Panc1 (cell line): Measurements from ENCODE around the gene CRYBG1.

Experiments used
- POLR2AphosphoS5 ChIP-seq: IDR thresholded peaks from 2 replicates; pipeline ENCODE4 v1.6.1; 2012; ENCODE audit warnings: mild to moderate bottlenecking, low read depth, low read length, moderate library complexity
- REST ChIP-seq, 2 experiments: IDR thresholded peaks; 2 replicates each; pipeline ENCODE4 v1.6.1; 2011 to 2012; ENCODE audit warnings: low read depth in 2 of 2, control low read depth in 1 of 2, low read length in 1 of 2, mild to moderate bottlenecking in 1 of 2, moderate library complexity in 1 of 2; ENCODE audit not compliant: insufficient read depth in 1 of 2
- SIN3A ChIP-seq: IDR thresholded peaks from 2 replicates; pipeline ENCODE4 v1.6.1; 2012; ENCODE audit warnings: low read depth, mild to moderate bottlenecking, low read length, moderate library complexity, borderline replicate concordance; ENCODE audit not compliant: insufficient read depth
- TCF7L2 ChIP-seq: IDR thresholded peaks from 2 replicates; pipeline ENCODE4 v1.6.1; 2011; ENCODE audit warnings: mild to moderate bottlenecking, low read depth, low read length, inconsistent platforms
- TF ChIP-seq, protein P1 (sequence below): fragments of 450-650 bp; IDR thresholded peaks from 2 replicates; pipeline ENCODE4 v1.5.1; 2017; ENCODE audit warnings: mild to moderate bottlenecking

GRCh38 chr6:106456756-106457155 lies 96.2 kb downstream of the CRYBG1 start:
- TF ChIP-seq TCF7L2, result no peak
- TF ChIP-seq POLR2AphosphoS5, result no peak
- TF ChIP-seq, protein P1, sequence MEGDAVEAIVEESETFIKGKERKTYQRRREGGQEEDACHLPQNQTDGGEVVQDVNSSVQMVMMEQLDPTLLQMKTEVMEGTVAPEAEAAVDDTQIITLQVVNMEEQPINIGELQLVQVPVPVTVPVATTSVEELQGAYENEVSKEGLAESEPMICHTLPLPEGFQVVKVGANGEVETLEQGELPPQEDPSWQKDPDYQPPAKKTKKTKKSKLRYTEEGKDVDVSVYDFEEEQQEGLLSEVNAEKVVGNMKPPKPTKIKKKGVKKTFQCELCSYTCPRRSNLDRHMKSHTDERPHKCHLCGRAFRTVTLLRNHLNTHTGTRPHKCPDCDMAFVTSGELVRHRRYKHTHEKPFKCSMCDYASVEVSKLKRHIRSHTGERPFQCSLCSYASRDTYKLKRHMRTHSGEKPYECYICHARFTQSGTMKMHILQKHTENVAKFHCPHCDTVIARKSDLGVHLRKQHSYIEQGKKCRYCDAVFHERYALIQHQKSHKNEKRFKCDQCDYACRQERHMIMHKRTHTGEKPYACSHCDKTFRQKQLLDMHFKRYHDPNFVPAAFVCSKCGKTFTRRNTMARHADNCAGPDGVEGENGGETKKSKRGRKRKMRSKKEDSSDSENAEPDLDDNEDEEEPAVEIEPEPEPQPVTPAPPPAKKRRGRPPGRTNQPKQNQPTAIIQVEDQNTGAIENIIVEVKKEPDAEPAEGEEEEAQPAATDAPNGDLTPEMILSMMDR, result no peak
- TF ChIP-seq REST (IDR thresholded peaks at IDR 0.05; ENCODE audit: insufficient read depth in 1 of 2, low read depth in 2 of 2, low read length in 1 of 2), result no peak
- no peak for TF ChIP-seq SIN3A
